Measurements from ENCODE around the gene GABBR1. TPM values are rescaled to one million over a fixed set of nuclear protein-coding genes. Genes with fewer than 3 reads are reported as not detected.

The GABBR1 gene
- total RNA-seq, 1 donor from 2014 or later, result 138 TPM

DNA sequence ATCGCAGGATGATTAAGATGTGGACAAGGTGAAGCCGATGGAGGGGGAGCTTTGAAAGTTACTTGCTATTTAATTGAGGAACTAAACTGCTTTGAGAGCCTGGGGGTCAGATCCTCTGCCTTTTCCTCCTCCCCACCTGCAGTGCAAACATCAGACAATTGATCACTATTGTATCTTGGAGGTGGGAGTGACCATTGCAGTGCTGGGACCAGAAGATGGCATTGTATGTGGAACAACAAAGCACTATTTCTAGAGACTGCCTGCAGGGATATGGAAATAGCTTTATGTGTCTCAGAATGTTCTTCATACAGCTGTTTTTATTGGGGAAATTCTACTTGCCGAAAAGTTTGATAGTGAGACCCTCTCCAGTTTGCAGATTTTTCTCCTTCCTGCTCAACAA is 28.1 kb upstream of the GABBR1 start:
- DNase-seq (ENCODE audit: low spot score in 2 of 2, unreplicated experiment in 2 of 2), result no peak
- Mint-ChIP-seq H3K27me3 (ENCODE audit: low read depth) (peaks cover 19% of the 10 kb centered on the region), H3K9me3 (no peaks in the 10 kb centered on the region), H3K27ac (peak overlapping the region; percentile 33), H3K4me3 (no peak overlapping the region), H3K4me1 (peaks cover 39% of the 10 kb centered on the region), H3K36me3 (no peaks in the 10 kb centered on the region)
- TF ChIP-seq, protein P1, sequence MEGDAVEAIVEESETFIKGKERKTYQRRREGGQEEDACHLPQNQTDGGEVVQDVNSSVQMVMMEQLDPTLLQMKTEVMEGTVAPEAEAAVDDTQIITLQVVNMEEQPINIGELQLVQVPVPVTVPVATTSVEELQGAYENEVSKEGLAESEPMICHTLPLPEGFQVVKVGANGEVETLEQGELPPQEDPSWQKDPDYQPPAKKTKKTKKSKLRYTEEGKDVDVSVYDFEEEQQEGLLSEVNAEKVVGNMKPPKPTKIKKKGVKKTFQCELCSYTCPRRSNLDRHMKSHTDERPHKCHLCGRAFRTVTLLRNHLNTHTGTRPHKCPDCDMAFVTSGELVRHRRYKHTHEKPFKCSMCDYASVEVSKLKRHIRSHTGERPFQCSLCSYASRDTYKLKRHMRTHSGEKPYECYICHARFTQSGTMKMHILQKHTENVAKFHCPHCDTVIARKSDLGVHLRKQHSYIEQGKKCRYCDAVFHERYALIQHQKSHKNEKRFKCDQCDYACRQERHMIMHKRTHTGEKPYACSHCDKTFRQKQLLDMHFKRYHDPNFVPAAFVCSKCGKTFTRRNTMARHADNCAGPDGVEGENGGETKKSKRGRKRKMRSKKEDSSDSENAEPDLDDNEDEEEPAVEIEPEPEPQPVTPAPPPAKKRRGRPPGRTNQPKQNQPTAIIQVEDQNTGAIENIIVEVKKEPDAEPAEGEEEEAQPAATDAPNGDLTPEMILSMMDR (IDR thresholded peaks at IDR 0.05; ENCODE audit: unreplicated experiment), result no peak

- Mint-ChIP-seq H3K27ac (peak within 1 kb of the TSS; percentile 43), H3K36me3 (no peaks in the 10 kb centered on the region), H3K9me3 (no peaks in the 10 kb centered on the region), H3K27me3 (ENCODE audit: low read depth) (peaks cover 15% of the 10 kb centered on the region), H3K4me1 (peaks cover 20% of the 10 kb centered on the region), H3K4me3 (no peak within 1 kb of the TSS)
- TF ChIP-seq, protein P1 (IDR thresholded peaks at IDR 0.05; ENCODE audit: unreplicated experiment), result no peak
- DNase-seq (ENCODE audit: low spot score in 2 of 2, unreplicated experiment in 2 of 2), result no peak
These were observed 23.8 kb upstream of the GABBR1 start, which contains the start of gene MOG for GRCh38 chr6:29656798-29657197. MOG (plus strand) TSS chr6:29657092; CDS start chr6:29657210, 118 bp downstream.

DNA sequence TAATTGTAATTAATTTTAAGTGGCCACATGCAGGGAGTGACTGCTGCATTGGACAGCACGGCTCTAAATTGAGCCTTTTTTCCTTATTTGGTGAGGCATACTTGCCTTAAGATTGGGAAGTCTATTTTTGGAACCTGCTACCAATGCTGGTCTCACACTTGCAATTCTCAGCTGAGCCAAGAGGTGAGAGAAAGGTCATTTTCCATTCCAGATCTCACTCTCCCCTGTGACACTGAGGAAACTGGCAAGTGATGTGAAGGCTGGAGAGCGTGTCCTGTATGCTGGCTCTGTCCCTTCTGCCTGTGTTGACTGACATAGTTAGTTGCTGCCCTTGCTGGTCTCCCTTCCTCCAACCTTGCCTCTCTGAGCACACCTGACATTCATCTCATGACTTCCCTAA is 23.2 kb upstream of the GABBR1 start:
- H3K27me3 Mint-ChIP-seq (ENCODE audit: low read depth), result peaks cover 10% of the 10 kb centered on the region
- no peak overlapping the region for H3K27ac Mint-ChIP-seq
- TF ChIP-seq, protein P1 (IDR thresholded peaks at IDR 0.05; ENCODE audit: unreplicated experiment), result no peak
- H3K4me3 Mint-ChIP-seq, result no peak overlapping the region
- DNase-seq (ENCODE audit: low spot score in 2 of 2, unreplicated experiment in 2 of 2), result no peak
- no peaks in the 10 kb centered on the region for H3K36me3 Mint-ChIP-seq
- peaks cover 16% of the 10 kb centered on the region for H3K4me1 Mint-ChIP-seq
- no peaks in the 10 kb centered on the region for H3K9me3 Mint-ChIP-seq

DNA sequence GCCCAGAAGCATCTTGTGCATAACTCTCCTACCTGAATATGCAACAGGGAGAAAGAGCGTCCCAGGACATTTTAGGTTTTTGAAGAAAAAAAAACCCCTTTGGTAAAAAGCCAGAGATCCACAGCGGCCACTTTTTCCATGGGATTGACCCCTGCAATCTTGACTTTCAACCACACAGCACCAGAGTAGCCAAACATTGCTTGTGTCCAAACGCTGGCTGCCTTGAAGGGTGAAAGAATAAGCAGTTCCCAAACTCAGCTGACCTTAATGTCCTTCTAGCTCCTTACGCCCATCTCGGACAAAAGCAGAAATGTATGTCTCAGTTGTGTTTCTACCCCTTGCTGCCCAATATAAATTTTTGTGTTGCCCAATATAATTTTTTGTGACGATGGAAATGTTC is 22.7 kb upstream of the GABBR1 start:
- no peaks in the 10 kb centered on the region for H3K9me3 Mint-ChIP-seq
- H3K27me3 Mint-ChIP-seq (ENCODE audit: low read depth), result peaks cover 6% of the 10 kb centered on the region
- H3K36me3 Mint-ChIP-seq, result no peaks in the 10 kb centered on the region
- no peak overlapping the region for H3K27ac Mint-ChIP-seq
- H3K4me3 Mint-ChIP-seq, result no peak overlapping the region
- TF ChIP-seq, protein P1 (IDR thresholded peaks at IDR 0.05; ENCODE audit: unreplicated experiment), result no peak
- peaks cover 16% of the 10 kb centered on the region for H3K4me1 Mint-ChIP-seq
- no peak for DNase-seq (ENCODE audit: low spot score in 2 of 2, unreplicated experiment in 2 of 2)

DNA sequence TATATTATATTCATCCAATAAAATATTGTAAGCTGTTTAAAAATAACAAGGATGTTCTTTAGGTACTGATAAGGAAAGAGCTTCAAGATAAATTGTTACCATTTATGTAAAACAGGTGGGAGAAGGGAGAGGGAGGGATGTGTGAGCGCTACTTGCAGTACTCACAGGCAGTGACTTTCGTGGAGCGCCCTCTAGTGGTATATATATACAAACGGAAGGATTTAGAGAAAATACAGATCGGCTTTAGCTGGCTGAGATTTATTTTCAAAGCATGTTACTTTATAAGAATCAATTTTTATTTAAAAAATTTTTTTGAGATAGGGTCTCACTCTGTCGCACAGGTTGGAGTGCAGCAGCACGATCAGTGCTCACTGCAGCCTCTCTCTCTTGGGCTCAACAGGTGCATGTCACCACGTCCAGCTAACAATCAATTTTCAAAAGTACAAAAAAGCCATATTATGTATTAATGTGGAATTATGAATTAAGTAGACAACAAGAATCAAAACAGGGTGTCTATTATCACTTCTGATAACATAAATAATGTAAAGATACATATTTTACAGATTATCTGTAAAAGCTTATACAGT is 20.6 kb upstream of the GABBR1 start:
- TF ChIP-seq, protein P1 (IDR thresholded peaks at IDR 0.05; ENCODE audit: unreplicated experiment), result peak; percentile 89

More for the DNA sequence above, 20.6 kb upstream of the GABBR1 start:
- peaks cover 1% of the 10 kb centered on the region for H3K27me3 Mint-ChIP-seq (ENCODE audit: low read depth)
- H3K27ac Mint-ChIP-seq, result no peak overlapping the region
- H3K4me3 Mint-ChIP-seq, result no peak overlapping the region
- H3K9me3 Mint-ChIP-seq, result no peaks in the 10 kb centered on the region
- H3K4me1 Mint-ChIP-seq, result peaks cover 16% of the 10 kb centered on the region
- H3K36me3 Mint-ChIP-seq, result no peaks in the 10 kb centered on the region
- DNase-seq (ENCODE audit: low spot score in 2 of 2, unreplicated experiment in 2 of 2), result no peak
